Osteoblast (primary cell): ENCODE data around the gene LASP1. TPM values are rescaled to one million over a fixed set of nuclear protein-coding genes. Genes with fewer than 3 reads are reported as not detected.

ENCODE experiments used
- DNase-seq: peaks from one replicate; pipeline ENCODE4 v3.0.0; 2011; ENCODE audit warnings: low spot score, mixed read lengths; ENCODE audit not compliant: insufficient read length; ENCODE audit errors: missing footprints
- H2AFZ ChIP-seq: 2 replicates; pipeline ENCODE4 v1.6.0; 2011; ENCODE audit warnings: mild to moderate bottlenecking, low read length
- H3K27ac ChIP-seq: 2 replicates; pipeline ENCODE4 v1.5.1; 2011; ENCODE audit warnings: mild to moderate bottlenecking, low read depth, low read length, moderate library complexity
- H3K27me3 ChIP-seq: 2 replicates; pipeline ENCODE4 v1.6.0; 2012; ENCODE audit warnings: mild to moderate bottlenecking, control low read depth, inconsistent platforms, low read length, moderate library complexity; ENCODE audit not compliant: insufficient read depth
- H3K36me3 ChIP-seq: 2 replicates; pipeline ENCODE4 v1.5.1; 2011; ENCODE audit warnings: mild to moderate bottlenecking, low read length, control low read depth, moderate library complexity; ENCODE audit not compliant: insufficient read depth
- H3K4me1 ChIP-seq: 2 replicates; pipeline ENCODE4 v1.5.1; 2011; ENCODE audit warnings: mild to moderate bottlenecking, low read length, control low read depth, moderate library complexity; ENCODE audit not compliant: insufficient read depth
- H3K4me2 ChIP-seq: 2 replicates; pipeline ENCODE4 v1.6.0; 2011; ENCODE audit warnings: mild to moderate bottlenecking, low read length; ENCODE audit not compliant: insufficient read depth
- H3K4me3 ChIP-seq: fragments of 200-600 bp; sonication (generic); 3 replicates; pipeline ENCODE4 v1.5.1; 2012; ENCODE audit warnings: mild to moderate bottlenecking, low read length, inconsistent platforms; ENCODE audit not compliant: insufficient read depth
- H3K79me2 ChIP-seq: 2 replicates; pipeline ENCODE4 v1.6.0; 2012; ENCODE audit warnings: mild to moderate bottlenecking, low read length, control low read depth, inconsistent platforms; ENCODE audit not compliant: insufficient read depth
- H3K9me3 ChIP-seq: 2 replicates; pipeline ENCODE4 v1.5.1; 2011; ENCODE audit warnings: low read depth, low read length, control low read depth
- H4K20me1 ChIP-seq: 2 replicates; pipeline ENCODE4 v1.6.0; 2012; ENCODE audit warnings: mild to moderate bottlenecking, low read length, control low read depth; ENCODE audit not compliant: insufficient read depth
- total RNA-seq: library from RNA; depleted of rRNA; stranded (reverse); fragments of >200 nt; gene quantifications from 2 replicates; pipeline ENCODE4 v1.2.3, GENCODE V29; 2012
- TF ChIP-seq, protein P1 (sequence below): IDR thresholded peaks from 2 replicates; pipeline ENCODE4 v1.5.1; 2011; ENCODE audit warnings: mild to moderate bottlenecking, low read depth, low read length, moderate library complexity; ENCODE audit errors: extremely low read depth

LASP1 gene
- total RNA-seq, 1 donor, result 228 TPM

GRCh38 chr17:38958326-38958725 is 88.5 kb downstream of the LASP1 start:
- no peaks in the 10 kb centered on the region for H3K9me3 ChIP-seq
- no peak for DNase-seq
- H3K27ac ChIP-seq, result peak overlapping the region; percentile 48
- H3K4me1 ChIP-seq, result peaks cover 9% of the 10 kb centered on the region
- H3K4me3 ChIP-seq, result no peak overlapping the region
- no peaks in the 10 kb centered on the region for H4K20me1 ChIP-seq
- no peaks in the 10 kb centered on the region for H3K27me3 ChIP-seq
- H2AFZ ChIP-seq, result peak overlapping the region; percentile 65
- no peaks in the 10 kb centered on the region for H3K79me2 ChIP-seq
- no peak overlapping the region for H3K4me2 ChIP-seq
- no peaks in the 10 kb centered on the region for H3K36me3 ChIP-seq
- TF ChIP-seq, protein P1, sequence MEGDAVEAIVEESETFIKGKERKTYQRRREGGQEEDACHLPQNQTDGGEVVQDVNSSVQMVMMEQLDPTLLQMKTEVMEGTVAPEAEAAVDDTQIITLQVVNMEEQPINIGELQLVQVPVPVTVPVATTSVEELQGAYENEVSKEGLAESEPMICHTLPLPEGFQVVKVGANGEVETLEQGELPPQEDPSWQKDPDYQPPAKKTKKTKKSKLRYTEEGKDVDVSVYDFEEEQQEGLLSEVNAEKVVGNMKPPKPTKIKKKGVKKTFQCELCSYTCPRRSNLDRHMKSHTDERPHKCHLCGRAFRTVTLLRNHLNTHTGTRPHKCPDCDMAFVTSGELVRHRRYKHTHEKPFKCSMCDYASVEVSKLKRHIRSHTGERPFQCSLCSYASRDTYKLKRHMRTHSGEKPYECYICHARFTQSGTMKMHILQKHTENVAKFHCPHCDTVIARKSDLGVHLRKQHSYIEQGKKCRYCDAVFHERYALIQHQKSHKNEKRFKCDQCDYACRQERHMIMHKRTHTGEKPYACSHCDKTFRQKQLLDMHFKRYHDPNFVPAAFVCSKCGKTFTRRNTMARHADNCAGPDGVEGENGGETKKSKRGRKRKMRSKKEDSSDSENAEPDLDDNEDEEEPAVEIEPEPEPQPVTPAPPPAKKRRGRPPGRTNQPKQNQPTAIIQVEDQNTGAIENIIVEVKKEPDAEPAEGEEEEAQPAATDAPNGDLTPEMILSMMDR, result no peak

GRCh38 chr17:38958756-38959155 is 88.9 kb downstream of the LASP1 start:
- no peak overlapping the region for H3K4me2 ChIP-seq
- H3K36me3 ChIP-seq, result no peaks in the 10 kb centered on the region
- TF ChIP-seq, protein P1, result no peak
- no peaks in the 10 kb centered on the region for H3K27me3 ChIP-seq
- no peaks in the 10 kb centered on the region for H3K9me3 ChIP-seq
- peak overlapping the region; percentile 10 for H2AFZ ChIP-seq
- no peaks in the 10 kb centered on the region for H4K20me1 ChIP-seq
- DNase-seq, result no peak
- peaks cover 9% of the 10 kb centered on the region for H3K4me1 ChIP-seq
- H3K4me3 ChIP-seq, result no peak overlapping the region
- H3K27ac ChIP-seq, result peak overlapping the region; percentile 48
- no peaks in the 10 kb centered on the region for H3K79me2 ChIP-seq

- no peak for DNase-seq
- H2AFZ ChIP-seq, result no peak overlapping the region
- peaks cover 9% of the 10 kb centered on the region for H3K4me1 ChIP-seq
- H4K20me1 ChIP-seq, result no peaks in the 10 kb centered on the region
- TF ChIP-seq, protein P1, result no peak
- H3K36me3 ChIP-seq, result no peaks in the 10 kb centered on the region
- no peaks in the 10 kb centered on the region for H3K27me3 ChIP-seq
- no peak overlapping the region for H3K27ac ChIP-seq
- H3K79me2 ChIP-seq, result no peaks in the 10 kb centered on the region
- no peak overlapping the region for H3K4me3 ChIP-seq
- no peaks in the 10 kb centered on the region for H3K9me3 ChIP-seq
- H3K4me2 ChIP-seq, result no peak overlapping the region
Observed at GRCh38 chr17:38959508-38959907, 89.7 kb downstream of the LASP1 start.

DNA sequence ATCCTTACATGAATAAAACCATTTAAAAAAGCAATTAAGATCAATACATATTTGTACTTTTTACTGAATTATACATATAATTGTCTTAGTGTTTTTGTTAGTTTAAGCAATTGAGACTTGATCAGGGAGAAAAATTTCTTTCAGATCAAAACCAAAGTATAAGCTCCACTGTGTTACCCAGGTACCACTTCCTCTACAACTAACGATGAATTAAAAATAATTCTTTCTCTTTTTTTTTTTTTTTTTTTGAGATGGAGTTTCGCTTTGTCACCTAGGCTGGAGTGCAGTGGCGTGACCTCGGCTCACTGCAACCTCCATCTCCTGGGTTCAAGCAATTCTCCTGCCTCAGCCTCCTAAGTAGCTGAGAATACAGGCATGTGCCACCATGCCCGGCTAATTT is 90.5 kb downstream of the LASP1 start:
- no peak for DNase-seq
- H3K27ac ChIP-seq, result no peak overlapping the region
- peaks cover 9% of the 10 kb centered on the region for H3K4me1 ChIP-seq
- no peaks in the 10 kb centered on the region for H3K36me3 ChIP-seq
- H3K4me2 ChIP-seq, result no peak overlapping the region
- H3K79me2 ChIP-seq, result no peaks in the 10 kb centered on the region
- H4K20me1 ChIP-seq, result no peaks in the 10 kb centered on the region
- H3K9me3 ChIP-seq, result no peaks in the 10 kb centered on the region
- TF ChIP-seq, protein P1, result no peak
- no peak overlapping the region for H3K4me3 ChIP-seq
- H3K27me3 ChIP-seq, result no peaks in the 10 kb centered on the region
- no peak overlapping the region for H2AFZ ChIP-seq
